COLO668 (cell line): ENCODE measurements around the gene ANKRD10.

Experiments
- DNase-seq: peaks from one replicate; lab custom pipeline; 2025; ENCODE audit not compliant: unreplicated experiment; lab: John Stamatoyannopoulos, UW

ANKRD10 gene

DNA sequence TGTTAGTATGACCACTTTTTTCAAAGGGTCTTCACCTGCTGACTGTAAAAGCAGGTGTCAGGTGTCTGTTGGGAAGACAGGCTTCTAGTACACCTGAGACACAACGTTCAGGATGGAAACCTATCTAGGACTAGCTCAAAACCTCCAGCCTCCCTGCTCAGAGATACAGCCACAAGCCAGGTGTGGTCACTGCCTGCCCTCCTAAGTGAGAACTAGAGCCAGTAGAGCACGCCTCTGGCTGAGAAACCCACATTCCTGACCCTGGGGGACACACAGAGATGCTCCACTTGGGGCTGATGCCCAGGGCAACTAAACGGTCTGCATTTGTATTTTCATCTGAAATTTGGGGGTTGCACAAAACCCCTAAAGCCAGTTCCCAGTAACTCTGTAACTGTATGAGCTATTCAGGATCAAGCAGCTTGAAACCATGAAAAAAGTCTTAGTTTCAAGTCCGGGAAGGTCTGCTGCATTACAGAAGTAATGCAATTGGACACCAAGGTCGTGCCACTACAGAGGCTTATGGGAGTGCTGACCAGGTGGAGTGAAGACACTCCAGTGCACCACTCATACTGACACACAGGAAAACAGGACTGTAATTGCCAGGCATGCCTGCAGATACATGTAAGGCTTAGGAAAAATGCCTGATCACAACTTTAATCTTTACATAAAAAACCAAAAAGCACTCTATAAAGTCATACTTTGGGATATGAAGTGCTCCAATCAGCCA is 27.8 kb downstream of the ANKRD10 start:
- no peak for DNase-seq

DNA sequence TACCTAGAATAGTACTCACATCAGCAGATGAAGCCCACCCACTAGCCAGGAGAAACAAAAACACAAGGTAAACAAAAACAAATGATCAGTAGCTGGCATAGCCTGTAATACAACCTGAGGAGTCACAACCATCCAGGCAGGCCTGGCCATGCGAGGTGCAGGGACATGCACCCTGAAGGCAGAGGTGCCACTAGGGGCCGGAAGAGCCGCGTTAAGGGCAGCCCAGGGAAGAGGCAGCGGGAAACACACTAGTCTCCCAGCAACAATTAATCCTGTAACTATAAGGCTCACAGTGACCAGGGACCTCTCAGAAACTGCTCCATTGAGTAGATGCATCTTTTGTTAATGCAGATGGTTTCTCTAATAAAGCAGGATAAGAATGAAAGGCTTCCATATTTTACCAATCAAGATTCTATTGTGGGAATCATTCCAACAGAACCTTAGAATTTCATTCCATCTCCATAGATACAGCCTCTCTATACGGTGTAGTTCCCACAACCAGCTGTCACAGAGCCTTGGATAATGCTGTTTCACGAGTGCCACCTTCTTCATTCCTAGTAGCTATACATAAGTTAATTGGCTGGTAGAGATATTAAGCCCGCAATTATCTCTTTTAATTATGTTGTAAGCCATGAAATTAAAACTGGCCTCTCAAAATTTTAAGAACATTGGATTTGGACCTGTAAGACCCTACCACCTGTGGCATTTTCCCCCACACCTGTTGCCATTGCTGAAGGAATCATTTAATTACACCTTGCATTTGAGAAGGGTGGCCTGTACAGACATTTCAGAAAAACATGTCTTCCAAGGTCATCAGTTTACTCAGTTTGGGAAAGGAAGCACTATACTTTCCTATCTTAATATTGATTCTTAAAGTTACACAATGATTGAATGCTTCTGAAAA is 28.7 kb downstream of the ANKRD10 start:
- peak; percentile 37 for DNase-seq

- no peak for DNase-seq
Observed at GRCh38 chr13:110885516-110885915, 29.4 kb downstream of the ANKRD10 start.

- no peak for DNase-seq
Observed at GRCh38 chr13:110884517-110884916, 30.4 kb downstream of the ANKRD10 start.

DNA sequence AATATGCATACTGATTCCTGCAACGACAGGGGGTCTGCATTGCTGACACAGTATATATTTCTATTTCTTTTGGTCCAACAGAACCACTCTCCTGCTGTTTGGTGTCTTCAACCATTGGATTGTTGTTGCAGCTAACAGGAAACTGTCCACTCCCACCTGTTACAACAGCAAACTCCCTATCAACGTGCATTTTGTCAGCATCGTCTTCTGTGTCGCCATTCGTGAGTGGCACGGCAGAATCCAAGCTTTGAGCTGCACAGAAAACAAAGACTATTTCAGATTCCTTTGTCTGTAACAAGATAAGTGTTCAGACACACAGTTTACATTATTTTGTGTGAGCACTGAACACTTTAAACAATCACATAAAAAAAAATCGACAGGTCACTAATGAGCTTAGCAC is 31.3 kb downstream of the ANKRD10 start:
- no peak for DNase-seq

- no peak for DNase-seq
Observed at GRCh38 chr13:110882972-110883371, 31.9 kb downstream of the ANKRD10 start.

DNA sequence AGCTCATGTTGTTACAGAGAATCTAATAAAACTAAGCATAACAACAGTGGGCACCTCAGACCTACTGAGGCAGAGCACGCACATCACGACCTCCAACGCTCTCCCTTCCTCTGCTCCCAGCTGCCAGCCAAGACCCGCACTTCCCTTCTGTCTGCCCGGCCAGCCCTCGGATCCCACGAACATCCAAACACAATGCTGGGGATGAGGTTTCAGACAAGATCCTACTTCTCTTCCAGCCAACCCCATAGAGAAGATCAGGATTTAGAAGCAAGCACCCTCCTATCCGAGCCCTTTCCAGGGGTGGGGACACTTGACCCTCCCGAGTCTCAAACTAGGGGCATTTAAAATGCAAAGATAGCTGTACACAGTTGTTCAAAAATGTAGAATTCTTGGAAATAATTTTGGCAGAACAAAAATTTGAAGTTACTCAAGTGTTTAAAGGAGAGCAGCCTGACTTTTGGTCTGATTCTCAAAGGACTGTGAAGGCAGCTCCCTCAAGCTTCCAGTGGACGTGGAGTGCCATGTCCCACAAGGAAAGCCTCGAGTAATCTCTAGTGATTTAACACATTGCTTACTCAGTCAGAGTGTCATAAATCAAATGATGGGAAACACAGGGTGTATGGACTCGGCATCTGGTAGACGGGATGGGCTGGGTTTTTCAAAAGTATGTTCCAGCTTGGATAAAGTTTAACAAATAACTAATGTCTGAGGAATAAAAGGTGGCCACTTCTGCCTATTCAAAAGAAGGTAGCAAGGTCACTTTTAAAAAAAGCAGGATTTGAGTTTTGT is 32.8 kb downstream of the ANKRD10 start:
- DNase-seq, result no peak

- no peak for DNase-seq
Observed at GRCh38 chr13:110880627-110881026, 34.2 kb downstream of the ANKRD10 start.

DNA sequence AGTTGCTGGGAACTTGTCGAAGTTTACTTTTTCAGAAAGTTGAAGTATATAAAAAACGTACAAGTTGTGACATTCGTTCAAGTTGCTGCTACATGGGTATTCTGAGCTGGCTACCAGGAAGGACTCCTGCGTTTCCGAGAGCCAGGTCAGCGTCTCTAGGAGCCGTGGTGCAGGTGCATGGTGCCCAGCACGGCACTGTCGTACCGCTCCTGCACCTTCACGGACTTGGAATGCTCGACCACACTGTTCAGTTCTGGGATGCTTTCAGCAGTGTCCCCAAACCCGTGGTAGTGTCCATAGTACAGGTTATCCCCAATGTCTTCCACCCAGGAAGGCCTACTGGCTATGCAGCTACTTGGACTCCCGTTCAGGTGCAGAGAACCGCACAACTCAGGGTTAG is 35.4 kb downstream of the ANKRD10 start:
- DNase-seq, result no peak

DNA sequence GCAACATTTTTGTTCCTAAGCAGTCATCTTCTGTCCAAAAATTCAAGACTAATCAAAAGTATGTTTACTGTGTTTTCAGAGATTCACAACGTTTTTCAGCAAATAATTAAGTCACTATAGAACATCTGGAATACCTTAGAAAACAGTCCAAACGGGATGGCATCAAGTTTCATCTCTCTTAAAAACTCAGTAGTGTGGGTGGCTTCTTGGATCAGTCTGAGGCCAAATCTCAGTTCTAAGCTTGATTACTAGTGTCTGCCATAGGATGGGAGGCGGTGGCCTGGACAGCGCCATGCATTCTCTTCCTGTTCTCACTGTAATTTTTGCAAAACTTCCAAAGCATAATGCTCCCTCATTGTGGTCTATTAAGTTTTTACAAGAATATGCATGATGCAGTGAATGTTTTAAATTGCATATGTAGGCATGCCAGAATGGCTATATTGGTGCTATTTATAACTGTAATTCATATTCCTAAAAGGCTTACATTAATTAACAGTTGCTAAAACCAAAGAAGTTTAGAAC is 37.1 kb downstream of the ANKRD10 start:
- DNase-seq, result no peak

DNA sequence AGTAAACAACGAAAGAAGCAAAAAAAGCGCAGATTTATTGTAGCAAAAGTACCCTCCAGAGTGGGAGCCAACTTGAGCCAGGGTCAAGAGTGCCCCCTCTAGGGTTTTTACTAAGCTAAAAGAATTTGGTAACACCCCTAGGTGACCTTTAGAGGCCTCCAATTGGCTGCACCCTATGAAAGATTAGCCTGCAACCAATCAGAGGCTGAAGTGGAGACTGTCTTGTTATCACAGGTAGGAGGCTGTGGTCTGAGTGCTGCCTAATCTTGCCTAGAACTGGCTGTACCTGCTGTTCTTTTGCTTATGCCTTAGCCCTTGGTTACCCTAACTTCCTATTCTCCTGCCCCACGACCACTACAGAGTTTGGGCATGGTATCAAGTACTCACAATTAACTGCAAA is 38.3 kb downstream of the ANKRD10 start:
- DNase-seq, result no peak

DNA sequence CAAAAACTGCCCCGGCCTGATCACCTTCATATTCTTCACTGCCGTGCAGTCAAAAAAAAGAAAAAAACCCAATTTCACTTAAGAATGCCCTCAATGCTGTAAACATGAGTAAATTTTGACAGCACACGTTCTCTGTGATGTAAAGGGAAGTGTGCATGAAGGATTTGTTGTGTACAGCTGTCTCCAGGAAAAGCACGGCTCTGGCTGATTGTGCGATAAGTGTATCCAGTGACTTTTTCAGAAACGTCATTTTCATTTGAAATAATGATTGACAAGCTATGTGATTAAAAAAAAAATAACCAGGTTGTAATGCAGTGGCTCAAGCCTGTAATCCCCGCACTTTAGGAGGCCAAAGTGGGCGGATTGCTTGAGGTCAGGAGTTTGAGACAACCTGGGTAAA is 39.6 kb downstream of the ANKRD10 start:
- DNase-seq, result no peak

DNA sequence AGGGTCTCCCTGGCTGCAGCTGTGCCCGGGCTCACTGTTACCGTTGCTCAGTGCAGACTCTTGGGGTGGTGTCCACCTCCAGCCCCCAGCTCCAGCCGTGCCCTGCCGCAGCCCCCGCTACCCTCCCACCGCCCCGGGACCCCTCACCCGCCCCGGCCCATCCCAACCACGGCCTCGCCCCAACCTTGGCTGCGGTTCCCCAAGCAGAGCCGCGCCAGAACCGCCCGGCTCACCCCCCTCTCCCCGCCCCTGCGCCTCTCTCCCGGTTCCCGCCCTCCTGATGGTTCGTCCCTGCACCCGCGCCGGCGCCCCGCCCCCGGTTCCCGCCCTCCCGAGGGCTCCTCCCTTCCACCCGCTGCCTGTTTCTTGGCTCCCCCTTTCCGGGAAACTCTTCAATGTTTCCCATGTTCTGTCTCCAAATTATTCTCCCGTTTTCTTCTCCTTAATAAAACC is 40.3 kb downstream of the ANKRD10 start:
- DNase-seq, result peak; percentile 93

GRCh38 chr13:110873639-110874507 is 41.0 kb downstream of the ANKRD10 start:
- DNase-seq, result no peak

DNA sequence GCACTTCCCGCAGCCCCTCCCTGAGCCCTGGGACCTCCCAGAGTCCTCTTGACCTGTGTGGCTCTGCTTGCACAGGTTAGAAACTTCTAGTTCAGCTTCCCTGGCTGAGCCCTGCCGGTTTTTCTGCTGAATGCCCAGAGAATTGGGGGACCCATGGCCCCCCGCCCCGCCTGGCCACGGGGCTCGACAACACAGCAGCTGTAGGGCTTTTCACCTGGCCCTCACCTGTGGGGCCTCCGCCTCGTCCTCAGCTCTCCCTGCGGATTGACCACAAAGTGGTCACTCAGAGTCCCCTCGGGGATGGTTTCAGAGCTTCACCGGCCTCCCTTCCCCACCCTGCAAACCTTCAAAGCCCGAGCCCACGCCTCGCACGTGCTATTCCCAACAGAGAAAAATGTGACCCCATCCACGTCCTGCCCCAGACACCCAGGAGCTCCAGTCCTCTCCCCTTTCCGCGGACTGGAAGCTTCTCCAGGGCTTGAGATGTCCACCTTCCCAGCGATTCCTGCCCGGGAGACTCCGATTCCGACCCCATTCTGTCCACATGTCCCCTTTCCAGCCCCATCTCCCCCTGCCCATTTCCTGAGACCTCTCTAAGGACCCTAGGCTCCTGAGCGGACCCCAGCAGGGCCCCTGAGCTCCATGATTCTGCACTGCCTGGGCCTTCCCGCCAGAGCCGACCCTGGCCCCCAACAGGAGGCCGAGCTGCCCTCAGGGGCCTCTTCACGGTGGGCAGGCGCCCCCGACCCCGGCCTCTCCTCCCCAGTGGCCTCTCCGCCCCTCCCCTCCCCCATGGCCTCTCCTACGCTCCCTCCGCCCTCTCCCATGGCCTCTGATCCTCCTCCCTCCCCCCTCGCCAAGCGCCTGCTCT is 41.9 kb downstream of the ANKRD10 start:
- DNase-seq, result no peak

DNA sequence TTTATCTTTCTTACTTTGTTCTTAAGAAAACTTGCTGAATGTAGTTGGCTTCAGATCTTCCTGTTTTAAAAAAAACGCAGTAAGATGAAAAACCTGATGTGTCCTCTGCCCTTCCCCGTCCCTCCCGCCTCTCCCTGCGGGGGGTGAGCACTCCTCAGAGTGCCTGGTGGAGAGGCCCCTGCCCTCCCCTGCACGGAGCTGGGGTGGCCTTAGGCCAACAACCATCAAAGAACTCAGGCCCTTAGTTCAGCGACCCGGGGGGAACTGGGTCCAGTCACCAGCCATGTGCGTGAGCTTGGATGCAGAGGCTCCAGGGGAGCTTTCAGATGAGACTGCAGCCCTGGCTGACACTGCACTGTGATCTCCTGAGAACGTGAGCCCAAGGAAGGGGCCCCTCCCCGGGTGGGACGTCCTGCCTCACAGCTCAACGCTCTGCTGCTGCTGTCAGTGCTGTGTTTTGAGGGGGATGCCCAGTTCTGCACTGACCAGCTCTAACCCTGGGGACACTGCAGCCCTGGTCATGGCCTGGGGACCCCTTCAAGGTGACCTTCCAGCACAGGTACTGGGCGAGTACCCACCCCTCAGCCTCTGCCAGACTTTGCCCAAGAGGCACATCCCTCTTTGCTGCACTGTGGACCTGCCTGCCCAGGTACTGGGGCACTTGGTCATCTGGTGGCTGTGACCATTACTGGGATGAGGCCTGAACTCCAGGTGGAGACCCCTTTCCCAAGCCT is 42.7 kb downstream of the ANKRD10 start:
- no peak for DNase-seq

- DNase-seq, result peak; percentile 93
Observed at GRCh38 chr13:110869805-110870706, 44.8 kb downstream of the ANKRD10 start.
